ENCODE data around the gene RALGPS1.

The RALGPS1 gene

DNA sequence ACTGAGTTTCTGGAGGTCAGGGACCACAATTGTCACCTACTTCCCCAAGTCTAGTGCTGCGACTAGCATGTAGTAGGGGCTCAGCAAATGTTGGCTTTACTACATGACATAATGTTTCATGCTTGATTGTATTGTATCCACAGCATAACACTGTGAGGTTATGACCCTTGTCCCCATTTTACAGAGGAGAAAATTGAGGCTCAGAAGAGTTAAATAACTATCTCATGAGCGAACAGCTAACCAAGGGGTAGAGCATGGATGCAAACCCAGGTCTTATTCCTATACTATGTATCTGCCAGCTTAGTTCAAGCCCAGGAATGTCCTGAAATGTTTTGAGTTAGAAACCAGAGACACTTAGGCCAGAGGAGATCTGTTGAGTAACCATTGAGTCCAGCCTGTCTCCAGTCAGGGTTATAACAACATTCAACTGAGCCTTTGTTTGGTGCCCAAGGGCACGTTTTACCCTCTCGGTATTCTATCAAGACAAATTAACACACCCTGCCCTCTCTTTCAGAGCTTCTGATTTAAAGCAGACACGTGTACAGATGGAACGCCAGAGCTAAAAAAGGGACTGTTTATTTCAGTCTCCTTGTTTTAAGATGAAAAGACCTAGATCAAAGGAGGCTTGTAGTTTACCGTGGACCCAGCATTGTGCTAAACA is 191.4 kb downstream of the RALGPS1 start:
- no peak for DNase-seq

DNA sequence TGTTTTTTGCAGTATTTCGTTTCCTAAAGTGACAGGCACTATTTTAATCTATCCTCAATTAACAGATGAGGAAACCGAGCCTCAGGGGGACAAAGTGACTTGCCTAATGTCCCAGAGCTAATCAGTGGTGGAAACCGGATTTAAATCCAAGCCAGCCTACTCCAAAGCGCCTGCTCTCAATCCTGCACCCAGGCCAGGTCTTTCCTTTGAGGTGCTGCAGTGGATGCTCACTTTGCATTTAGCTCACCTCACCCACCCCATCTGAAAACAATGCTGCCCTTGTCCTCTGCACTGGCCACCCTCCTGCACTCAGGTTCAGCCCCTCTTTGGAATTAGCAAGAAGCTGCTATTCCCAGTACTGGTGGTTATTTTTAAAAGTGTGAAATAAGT is 191.9 kb downstream of the RALGPS1 start:
- no peak for DNase-seq

DNA sequence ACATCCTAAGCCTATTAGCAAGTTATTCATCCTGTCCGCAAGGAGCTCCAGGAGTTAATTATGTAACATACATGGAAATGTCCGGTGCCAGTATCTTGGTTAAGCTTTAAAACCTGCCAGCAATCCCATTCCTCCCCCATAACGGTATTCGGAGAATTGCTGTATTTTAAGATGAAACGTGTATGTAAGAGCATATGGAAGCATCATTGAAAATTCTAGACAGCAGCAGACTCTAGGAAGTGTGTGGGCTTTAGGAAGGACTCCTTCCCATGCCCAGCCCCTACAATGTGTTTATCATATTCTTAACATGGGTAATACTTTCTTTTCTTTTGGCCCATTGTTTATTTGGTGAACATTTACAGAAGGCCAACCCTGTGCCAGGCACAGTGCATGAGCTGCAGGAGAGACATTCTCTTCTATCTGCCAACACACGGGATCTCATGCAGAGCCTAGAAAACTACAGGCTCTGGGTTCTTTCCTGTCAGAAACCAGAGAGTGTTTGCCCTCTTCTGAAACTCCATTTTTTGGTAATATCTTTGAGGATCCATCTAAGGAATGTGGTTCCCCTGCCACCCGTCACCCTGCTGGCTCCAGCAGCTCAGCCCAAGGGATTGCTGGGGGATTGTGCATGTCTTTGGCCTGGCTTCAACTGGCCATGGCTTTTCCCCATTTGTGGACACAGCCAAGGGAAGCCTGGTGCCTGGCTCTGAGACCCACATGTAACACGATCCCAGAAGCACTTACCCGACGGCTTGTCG is 192.8 kb downstream of the RALGPS1 start:
- DNase-seq: no peak

DNA sequence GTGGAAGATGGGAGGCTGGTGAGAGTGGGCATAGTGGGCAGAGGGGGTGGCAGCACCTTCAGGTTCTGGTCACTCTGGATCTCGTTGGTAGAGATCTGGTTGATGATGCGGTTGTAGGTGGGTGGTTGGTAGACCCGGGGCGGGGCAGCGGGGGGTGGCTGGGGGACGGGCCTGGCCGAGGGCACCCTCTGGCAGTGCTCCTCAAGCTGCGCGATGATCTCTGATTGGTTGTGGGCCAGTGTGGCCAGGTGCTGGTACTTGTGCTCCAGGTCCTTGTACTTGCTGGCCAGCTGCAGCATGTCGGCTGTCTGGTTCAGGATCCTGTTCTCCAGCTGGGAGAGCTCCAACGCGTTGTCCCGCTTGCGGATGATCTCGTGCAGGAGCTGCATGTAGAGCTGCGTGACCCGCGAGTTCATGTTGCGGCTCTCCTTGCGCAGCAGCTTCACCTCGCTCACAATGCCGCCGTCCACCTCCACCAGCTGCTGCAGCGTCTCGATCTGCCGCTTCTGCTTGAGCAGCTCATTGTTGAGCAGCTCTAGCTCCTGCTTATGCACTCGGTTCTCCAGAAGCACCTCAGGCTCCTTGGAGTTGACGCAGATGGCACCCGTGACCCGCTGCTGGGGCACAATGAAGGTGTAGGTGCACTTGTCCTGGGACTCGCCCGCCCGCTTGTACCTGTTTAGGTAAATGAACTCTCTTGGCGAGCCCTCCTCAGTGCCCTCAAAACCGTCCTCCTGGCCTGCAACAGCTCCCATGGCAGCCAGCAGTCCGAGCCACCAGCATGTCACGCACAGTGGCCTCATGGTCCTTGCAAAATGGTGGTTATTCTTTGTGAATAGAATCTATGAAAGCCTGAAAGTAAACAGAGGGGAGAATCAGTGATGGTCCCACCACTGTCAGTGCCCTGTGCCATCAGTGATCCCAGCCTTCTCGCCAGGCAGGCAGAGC is 193.6 kb downstream of the RALGPS1 start:
- no peak for DNase-seq

DNA sequence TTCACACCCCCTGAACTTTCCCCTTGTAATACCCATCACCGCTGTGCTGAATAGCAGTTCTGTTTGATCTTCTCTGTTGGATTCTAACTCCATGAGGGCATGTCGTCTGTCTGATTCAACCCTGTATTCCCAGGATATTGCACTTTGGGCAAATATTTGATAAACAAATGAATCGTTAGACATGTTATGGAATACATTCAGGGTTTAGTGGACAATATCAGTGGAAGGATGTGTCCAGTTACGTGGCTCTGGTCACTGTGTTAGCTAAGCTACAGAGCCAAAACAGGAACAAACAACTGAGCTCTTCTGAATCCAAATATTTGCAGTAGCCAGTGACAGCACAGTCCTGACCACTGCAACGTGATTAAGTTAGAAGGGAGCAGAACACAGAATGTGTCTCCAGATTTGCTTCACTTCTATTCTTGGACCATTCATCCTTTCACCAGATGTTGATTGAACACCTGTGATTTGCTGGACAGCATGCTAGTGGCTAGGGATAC is 194.7 kb downstream of the RALGPS1 start:
- no peak for DNase-seq

DNA sequence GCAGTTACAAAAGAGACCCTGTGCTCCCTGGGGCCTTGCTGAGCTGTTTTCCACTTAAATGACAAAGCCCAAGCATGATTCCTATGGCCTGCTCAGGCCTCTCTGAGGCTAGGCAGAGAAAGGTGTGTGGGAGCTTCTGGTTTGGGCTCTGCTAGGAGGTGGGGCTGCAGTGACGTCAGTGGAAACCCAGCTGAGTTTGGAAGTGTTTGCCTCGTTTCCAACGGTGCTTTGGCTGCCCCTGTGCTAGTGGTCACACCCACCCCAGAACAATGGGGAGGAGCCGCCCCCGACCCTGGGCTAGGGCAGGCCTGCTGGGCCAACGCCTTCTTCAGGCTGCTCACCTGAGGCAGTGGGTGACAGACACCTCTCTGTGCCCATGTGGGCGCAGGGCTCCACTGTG is 197.5 kb downstream of the RALGPS1 start:
- no peak for DNase-seq

DNA sequence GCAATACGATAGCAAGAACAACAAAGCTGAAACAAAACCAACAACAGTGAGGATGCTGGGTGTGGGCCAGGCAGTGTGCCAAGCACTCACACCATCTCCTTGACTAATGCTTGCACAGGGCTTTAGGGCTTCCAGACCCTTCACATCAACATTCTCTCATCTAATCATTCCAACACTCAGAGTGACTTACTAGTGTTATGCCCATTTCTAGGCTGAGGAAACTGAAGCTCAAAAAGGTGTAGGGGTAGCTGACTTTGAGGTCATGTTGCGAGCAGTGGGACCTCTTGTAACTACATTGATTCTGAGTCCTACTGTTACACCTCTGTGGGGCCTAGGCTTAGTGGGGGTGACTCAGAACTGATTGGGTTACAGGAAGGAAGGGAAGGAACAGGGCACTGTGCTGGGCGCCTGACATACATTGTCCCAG is 198.2 kb downstream of the RALGPS1 start:
- no peak for DNase-seq

DNA sequence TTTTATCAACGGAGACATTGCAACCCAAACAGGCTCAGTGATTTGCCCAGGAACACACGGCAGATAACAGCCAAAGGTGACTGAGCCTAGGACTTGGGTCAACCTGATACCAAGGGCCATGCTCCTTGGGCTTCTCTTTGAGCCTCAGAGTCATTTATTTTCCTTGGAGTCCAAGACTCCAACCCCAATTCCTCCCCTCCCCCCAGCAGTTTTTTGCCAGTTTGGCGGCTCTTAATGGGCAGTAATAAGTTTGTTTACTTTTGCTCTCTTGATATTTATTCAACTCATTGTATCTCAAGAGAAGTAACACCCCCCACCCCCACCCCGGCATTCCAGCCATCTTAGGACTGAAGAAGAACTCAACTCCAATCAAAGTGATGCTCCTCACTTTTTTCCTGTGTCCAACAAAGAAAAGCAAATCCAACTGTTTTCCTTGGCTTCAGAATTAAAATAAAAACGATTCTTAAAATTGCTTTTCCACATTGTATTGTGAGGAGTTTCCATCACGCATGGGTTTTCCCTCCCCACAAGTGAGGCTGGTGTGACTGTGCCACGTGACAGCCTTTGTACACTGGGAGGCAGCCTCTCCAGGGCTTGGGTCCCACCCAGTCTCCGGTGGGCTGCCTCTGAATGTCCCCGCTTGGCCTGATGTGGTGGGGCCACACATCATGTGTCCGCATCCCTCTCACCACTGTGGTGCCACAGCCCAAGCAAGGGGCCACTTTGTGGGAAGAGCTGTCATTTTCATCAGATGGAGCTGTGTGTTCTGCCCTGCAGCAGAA is 198.8 kb downstream of the RALGPS1 start:
- no peak for DNase-seq

DNA sequence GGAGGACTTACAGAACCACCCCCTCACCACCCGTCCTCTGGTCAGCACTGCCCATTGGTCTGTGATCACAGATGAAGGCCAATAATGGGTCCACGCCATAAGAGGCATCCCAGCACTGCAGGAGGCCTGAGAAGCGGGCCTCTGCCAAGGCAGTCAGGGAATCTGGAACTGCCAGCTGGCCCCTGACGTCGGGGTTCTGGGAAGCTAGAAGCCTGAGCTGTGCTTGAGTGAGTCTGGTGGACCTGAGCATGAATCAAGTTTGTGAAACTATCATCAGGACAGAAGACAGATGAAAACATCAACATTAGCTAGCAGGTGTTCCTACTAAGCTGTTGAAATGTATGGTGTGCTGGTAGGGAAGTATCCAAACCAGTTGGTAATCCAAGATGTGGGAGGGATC is 200.0 kb downstream of the RALGPS1 start:
- no peak for DNase-seq

DNA sequence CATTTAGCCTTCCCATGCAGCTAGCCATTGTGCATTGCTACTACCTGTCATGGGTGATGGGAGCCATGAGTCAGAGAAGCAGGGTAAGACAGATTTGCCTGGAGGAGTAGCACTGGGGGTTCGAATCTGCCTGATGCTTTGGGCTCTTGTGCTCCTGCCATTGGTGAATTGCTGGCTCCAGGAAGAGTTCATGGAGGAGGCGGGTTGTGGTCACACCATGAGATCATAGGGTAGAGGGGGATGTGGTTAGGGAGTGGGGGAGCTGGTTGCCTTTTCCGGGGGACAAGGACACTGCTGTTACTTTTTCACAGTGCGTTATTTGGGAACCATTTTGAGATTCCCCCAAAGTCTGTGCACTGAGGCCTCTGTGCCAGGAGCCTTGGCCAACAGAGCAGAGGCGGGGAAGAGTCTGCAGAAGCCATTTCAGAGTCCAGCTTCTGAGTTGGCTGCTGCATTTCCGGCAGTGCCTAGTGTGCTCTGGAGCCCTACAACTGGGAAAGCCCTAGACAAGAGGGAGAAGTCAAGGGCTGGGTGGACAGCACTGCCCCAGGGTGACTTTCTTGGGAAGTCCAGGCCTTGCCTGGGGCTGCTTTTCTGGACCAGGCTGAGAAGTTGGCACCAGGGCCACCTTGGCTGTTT is 201.6 kb downstream of the RALGPS1 start:
- no peak for DNase-seq

DNA sequence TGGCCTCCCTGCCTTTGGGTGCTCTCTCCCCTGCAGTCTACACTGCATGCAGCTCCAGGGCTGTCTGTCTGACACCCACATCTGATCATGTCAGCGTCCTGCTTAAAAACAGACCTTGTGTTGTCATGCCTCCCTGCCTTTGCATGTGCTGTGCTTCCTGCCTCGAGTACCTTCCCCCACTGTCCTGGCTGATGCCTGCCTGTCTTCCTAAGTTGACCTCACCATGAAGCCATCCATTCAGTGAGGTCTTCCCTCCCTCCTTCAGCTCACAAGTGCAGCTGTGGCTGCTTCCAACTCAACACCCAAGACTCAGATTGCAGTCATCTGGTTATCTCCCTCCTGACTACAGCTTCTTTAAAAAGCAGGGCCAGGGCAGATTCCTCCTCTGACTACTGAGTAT is 202.4 kb downstream of the RALGPS1 start:
- no peak for DNase-seq

DNA sequence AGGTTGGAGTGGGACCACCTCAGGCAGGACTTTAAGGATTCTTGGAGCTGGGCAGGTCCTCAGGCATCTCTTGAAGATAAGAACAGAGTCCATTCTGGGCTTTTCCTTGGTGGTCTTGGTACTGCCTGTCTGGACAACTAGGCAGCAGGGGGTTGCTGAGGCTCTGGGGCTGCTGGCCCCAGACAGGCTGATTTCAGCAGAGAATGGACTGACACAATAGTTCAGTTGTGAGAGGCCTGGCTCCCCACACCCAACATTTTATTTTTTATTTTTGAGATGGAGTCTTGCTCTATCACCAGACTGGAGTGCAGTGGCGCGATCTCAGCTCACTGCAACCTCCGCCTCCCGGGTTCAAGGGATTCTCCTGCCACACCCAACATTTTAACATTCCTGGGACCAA is 203.2 kb downstream of the RALGPS1 start:
- no peak for DNase-seq

DNA sequence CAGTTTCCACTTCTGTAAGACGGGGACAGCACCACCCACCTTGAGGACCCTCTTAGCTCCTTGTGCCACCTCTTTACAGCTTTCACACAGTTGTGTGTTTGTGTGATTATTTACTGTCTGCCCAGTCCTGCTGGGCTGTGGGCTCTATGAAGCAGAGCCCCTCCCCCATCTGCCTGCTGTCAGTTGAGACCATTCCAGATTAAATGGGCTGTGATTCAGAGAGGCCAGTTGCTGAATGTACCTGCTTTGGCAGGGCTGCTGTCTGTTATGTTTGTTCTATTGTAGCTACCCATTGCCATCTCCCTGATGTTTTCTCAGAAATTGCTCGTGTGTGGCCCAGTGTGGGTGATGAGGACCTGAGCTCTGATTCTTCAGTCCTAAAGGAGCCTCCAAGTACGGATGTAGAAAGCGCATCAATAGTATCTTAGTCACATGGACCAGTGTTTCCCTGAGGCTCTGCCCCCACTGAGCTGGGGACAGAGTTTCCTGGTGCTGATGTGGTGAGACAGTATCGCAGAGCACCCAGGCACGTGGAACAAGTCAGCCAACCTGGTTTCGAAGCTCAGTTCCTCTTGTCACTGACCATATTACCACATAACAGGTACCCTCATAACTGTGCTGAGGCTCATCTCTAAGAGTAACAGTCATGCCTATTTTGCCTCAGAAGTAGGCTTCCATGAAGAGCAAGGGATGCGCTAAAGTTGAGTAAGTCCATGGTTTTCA is 204.2 kb downstream of the RALGPS1 start:
- no peak for DNase-seq

DNA sequence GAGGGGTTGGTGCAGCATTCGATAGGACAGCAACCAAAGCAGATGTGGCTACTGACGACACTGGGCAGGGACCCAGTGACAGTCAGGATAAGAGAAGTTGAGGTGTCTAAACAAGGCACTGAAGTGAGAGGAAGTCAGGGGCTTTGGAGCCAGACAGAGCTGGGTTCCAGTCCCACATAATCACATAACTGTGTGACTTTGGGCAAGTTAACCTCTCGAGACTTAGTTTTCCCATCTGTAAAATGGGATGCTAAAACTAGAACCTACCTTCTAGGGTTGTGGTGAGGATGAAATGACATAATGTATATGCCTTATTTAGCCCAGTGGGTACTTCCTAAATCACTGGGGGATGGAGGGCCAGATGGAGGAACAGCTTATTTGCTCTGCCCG is 204.7 kb downstream of the RALGPS1 start:
- DNase-seq: no peak

DNA sequence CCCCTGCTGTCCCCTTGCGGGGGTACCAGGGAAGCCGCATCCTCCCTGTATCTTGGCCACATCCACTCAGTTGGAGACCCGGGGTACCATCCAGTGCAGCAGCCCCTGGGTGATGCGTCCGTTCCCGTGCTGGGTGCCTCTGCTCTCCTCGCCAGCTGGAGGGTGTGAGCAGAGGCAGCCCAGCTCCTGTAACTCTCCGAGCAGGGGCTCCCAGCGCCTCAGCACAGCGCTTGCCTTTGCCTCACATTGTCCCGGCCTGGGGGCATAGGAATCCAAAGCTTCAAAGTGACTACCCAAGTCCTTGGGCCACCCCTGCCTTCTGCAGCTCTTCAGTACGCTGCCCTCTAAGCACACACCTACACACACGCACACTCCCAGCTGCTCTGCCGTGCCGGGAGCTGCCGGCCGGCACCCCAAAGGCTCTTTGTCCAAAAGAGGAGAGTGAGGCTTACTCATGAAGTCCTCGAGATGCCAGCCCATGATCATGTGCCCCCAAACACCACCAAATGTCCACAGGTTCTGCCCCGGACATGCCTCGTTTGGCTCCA is 207.1 kb downstream of the RALGPS1 start:
- DNase-seq: no peak

DNA sequence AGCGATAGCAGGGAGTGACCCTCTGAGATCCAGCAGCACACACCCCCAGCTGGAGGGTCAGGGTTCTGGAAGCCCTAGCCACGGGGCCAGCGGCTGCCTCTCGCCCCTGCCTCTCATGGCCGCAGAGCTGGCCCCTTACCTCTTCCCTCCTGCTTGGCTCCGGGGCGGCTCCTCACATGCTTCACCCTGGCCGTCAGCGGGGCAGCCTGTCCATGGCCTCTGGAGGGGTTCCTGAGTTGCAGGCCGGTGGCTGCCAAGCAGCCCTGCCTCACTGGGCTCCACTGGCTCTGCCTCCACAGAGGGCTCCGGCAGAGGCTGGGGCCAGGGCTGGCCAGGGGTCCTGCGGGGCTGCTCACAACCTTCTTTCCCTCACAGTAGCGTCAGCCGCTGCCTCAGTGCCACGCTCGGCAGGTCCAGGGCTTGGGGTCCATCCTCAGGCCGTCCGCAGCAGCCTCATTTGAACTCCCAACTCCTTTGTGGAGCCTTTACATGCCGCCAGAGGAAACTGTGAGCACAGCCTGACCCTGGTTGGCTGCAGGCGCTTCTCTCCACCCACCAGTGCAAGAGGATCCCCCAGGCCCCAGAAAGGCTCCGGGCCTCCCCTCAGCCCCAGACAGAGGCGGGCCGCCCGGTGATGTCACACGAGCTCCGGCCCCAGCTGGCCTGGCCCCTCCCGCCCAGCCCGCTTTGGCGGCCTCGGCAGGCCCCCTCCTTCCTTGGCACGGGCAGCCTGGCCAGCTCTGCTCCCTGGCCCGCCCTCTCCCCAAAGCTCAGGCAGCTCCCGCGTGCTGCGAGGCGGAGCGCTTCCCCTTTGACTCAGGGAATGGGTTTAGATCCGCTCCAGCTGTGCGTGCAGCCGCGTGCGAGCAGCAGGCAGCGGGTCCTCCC is 207.8 kb downstream of the RALGPS1 start, which contains the start of gene ANGPTL2:
TSS of gene ANGPTL2 (minus strand) at position 460 of the 888 bp plus-strand sequence. CDS start 13,904 bp downstream, outside the sequence.
- DNase-seq: no peak

DNA sequence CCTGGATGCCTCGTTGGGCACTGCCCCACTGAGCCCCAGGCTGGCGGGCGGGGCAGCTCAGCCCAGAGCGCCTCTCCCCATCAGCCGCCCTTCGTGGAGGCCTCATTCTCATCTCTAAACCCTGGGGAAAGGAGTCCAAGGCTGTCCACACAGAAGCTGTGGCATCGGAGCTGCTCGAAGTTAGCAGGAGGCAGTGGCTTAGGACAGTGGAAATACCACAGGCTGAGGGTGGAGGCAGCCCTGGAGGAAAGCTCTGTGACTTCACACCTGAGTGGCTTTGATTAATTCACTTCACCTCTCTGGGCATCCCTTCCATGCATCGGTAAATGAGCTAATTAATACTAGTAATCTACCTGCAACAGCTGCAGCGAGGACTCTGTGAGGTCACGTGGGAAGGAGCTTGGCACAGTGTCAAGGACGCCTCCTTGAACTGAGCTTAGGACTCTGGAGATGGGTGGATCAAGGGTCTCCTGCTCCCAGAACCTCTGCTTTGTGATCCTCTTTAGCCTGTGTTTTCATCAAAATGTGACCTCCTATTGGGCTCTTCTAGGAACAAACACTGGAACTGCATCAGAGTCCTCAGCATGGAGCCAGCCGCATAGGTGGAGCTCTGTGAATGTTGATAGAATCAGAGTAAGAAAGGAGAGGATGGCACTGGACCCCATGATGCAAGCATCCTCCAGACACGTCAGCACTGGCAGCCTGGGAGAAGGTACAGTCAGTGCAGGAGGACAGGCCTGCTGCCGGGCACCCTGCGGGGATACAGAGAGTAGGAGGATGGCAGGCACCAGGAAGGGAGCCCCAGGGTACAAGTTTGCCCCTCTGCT is 208.7 kb downstream of the RALGPS1 start:
- DNase-seq: no peak

DNA sequence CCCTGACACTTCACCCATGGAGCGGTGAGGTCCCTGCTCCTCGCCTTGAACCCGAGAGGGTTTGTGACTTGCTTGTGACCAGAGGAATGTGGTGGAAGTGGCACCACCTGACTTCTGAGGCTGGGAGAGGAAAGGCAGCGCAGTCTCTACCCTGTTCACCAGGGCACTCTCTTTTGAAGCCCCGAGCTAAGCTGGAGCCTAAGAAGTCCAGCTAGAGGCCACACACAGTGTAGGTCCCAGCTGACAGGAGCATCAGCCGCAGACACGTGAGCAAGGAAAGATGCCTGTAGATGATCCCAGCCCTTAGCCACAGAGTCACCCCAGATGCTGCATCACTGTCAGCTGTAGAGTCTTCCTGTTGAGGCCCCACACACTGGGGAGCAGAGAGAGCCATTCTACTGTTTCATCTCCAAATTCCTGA is 209.5 kb downstream of the RALGPS1 start:
- DNase-seq: no peak

DNA sequence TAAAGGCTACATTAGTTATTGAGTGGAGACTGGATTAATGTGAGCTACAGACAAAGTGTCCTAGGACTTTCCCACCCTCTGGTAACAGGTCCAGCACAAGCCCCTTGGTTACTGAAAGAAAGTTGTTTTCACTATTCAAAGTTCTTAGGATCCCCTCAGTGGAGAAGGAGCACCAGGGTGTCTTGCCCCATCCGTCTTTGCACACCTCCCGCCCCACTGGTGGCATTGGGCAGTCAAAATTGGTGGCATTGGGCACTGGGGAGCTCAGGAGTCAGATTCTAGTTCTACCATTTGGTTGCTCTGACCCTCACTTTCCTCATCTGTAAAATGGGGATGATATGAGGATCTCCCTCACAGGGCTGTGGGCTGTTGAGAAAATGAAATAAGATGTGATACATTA is 210.2 kb downstream of the RALGPS1 start:
- DNase-seq: no peak

Data from activated naive CD4-positive, alpha-beta T cell treated with anti-CD3 and anti-CD28 coated beads, Interleukin-2, amount 50 U/mL, for 16 hours (primary cell).